ENCODE data around the gene ADM2.

- TF ChIP-seq FOXJ3 (CRISPR knock-in tag; IDR thresholded peaks at IDR 0.05; ENCODE audit: borderline replicate concordance) (no peak), PCBP2 (optimal IDR thresholded peaks at IDR 0.05; ENCODE audit: low read depth, low read length, poor library complexity, severe bottlenecking) (no peak), ETV6 (CRISPR knock-in tag; conservative IDR thresholded peaks at IDR 0.05) (no peak), GABPA (IDR thresholded peaks at IDR 0.05; ENCODE audit: low read depth, low read length) (no peak), GABPA (CRISPR knock-in tag; IDR thresholded peaks at IDR 0.05; ENCODE audit: low read depth) (no peak), NR2F6 (IDR thresholded peaks at IDR 0.05) (no peak), NR2F6 (CRISPR knock-in tag; IDR thresholded peaks at IDR 0.05) (no peak), ZBTB34 (CRISPR knock-in tag; IDR thresholded peaks at IDR 0.05) (no peak), E2F5 (CRISPR knock-in tag; conservative IDR thresholded peaks at IDR 0.05) (no peak), NBN (conservative IDR thresholded peaks at IDR 0.05) (no peak), RXRA (CRISPR knock-in tag; IDR thresholded peaks at IDR 0.05) (no peak), ZKSCAN8 (CRISPR knock-in tag; IDR thresholded peaks at IDR 0.05; ENCODE audit: borderline replicate concordance) (no peak)
These were observed 34.4 kb upstream of the ADM2 start for GRCh38 chr22:50446708-50447575.

All from HepG2 (cell line).